PFSK-1 (cell line): ENCODE results near the gene CDK6.

Experiments used
- FOXP2 ChIP-seq: optimal IDR thresholded peaks from 2 replicates; pipeline ENCODE3; 2011; ENCODE audit warnings: borderline replicate concordance, control low read depth, inconsistent platforms; ENCODE audit not compliant: insufficient read depth; ENCODE audit errors: extremely low read length, extremely low read depth
- POLR2AphosphoS5 ChIP-seq: IDR thresholded peaks from 2 replicates; pipeline ENCODE4 v1.6.1; 2012; ENCODE audit warnings: low read depth, mild to moderate bottlenecking, control low read depth, low read length, moderate library complexity
- REST ChIP-seq, 2 experiments: IDR thresholded peaks; 2 replicates each; pipeline versions ENCODE4 v1.6.1 to v1.8.0; 2011 to 2012; ENCODE audit warnings: low read depth in 2 of 2, low read length in 2 of 2, control low read depth in 1 of 2, inconsistent platforms in 1 of 2, mild to moderate bottlenecking in 1 of 2, moderate library complexity in 1 of 2; ENCODE audit not compliant: insufficient read depth in 1 of 2
- SIN3A ChIP-seq: IDR thresholded peaks from 2 replicates; pipeline ENCODE4 v1.6.1; 2012; ENCODE audit warnings: mild to moderate bottlenecking, low read length, moderate library complexity, borderline replicate concordance; ENCODE audit not compliant: insufficient read depth
- TAF1 ChIP-seq: IDR thresholded peaks from 2 replicates; pipeline ENCODE4 v1.6.1; 2012; ENCODE audit warnings: low read length, control low read depth, borderline replicate concordance; ENCODE audit not compliant: insufficient read depth

GRCh38 chr7:92723943-92724342 lies 112.4 kb downstream of the CDK6 start:
- TF ChIP-seq TAF1 (no peak), REST (IDR thresholded peaks at IDR 0.05; ENCODE audit: insufficient read depth in 1 of 2, low read depth in 2 of 2, low read length in 2 of 2) (no peak), POLR2AphosphoS5 (no peak), SIN3A (no peak), FOXP2 (no peak)
